ENCODE data around the gene NPL.

The NPL gene

GRCh38 chr1:182807907-182808306 is 18.3 kb downstream of the NPL start:
- FAIRE-seq (no peak), DNase-seq (ENCODE audit: extremely low spot score, insufficient read length, low read depth) (no peak)

GRCh38 chr1:182809414-182809957 is 19.9 kb downstream of the NPL start:
- DNase-seq (ENCODE audit: extremely low spot score, insufficient read length, low read depth), result no peak
- no peak for FAIRE-seq

DNA sequence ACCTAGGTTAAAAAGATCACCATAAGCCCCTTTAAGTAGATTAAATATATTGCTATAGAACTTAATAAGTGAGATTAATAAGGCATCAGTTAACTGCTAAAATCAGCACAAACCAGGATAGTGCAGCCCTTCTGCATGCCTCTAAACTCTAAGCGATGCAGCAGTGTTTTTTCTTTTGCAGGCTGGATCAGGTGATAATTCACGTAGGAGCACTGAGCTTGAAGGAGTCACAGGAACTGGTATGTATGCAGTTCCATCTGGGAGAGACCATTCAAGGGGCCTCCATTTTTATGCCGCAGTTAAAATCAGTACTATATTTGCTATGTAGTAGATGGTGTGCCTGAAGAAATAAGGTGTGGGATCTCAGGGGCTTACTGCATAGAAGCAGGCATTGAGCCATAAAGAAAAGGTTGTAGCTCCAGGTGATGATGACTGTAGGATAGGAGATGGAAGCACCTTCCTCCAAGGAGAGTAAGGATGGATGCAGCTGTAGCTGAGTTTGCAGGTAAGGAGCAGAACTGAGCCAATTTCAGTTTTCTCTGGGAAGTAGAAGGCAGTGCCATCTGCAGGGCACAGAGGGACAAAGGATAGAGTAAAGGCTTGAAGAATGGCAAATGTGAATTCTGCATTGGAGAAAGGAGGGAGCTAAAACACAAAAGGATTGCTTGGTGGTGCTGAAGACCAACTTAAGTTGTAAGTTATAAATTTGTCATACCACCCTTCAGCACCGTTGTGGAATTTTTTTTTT is 22.6 kb downstream of the NPL start:
- DNase-seq (ENCODE audit: extremely low spot score, insufficient read length, low read depth) (no peak), FAIRE-seq (no peak)

DNA sequence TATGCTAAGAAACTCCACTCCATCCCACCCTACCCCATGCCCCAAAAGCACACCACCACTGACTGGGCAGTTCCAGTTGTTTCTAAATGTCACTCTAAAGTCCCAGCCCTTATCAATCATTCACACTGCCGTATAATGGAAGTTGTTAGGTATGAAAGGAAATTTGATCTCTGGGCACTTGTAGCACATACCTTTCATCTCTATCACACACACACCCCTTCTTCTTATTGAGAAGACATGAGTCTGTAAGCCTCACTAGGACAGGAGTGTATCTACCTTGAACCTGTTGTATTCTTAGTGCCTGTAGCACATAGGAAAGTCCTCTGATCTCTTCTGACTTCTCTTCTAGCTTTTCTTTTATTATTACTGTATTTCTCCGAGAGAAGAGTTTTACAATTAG is 27.3 kb downstream of the NPL start:
- FAIRE-seq (no peak), DNase-seq (ENCODE audit: extremely low spot score, insufficient read length, low read depth) (no peak)

GRCh38 chr1:182817802-182818201 is 28.2 kb downstream of the NPL start:
- DNase-seq (ENCODE audit: extremely low spot score, insufficient read length, low read depth) (no peak), FAIRE-seq (no peak)

DNA sequence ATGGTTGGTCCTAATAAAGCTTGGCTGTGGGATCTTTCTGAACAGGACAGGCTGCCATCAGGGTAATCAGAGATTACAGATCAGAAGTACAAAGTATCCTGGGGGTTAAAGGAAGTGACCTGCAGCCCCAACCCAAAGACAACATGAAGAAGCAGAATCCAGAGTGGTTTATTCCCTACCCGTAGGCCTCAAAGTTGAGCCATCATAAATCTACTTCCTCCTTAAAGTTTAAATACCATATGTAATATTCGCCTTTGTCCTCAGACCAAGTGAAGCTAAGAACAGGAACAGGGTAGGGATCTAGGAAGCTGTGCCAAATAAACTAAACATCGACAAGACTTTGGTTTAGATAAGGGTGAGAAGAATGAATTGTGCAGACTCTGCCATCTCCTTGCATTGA is 33.6 kb downstream of the NPL start:
- FAIRE-seq (no peak), DNase-seq (ENCODE audit: extremely low spot score, insufficient read length, low read depth) (no peak)

GRCh38 chr1:182826892-182827291 is 37.3 kb downstream of the NPL start:
- no peak for DNase-seq (ENCODE audit: extremely low spot score, insufficient read length, low read depth)

DNA sequence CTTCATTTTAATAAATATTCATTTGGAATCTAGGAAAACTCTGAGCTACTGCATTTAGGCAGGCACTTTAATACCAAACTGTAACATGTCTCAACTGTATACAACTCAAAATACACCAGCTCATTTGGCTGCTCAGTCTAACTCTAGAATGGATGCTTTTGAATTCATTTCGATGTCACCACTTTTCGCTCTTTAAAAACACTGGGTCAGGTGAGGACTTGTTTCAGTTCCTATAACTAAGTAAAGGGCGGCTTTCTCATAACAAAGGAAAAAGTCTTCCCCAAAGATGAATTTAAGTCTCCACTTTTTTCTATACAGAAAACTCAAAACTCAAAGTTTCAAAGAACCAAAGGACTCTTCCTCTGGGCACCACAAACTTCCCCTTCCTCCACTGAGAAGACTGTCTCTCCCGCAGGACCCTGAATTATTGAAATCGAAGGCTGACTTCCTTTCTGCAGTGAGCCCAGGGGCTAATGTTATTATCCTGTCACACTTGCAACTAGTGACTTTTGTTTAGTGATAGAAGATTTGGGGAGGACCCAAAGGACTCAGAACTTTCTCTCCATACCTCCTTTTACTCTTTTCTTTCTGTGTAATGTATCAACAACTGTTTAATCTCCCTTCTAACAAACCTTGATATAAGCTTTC is 39.8 kb downstream of the NPL start:
- DNase-seq (ENCODE audit: extremely low spot score, insufficient read length, low read depth), result no peak
- peak; percentile 78 for FAIRE-seq

More at GRCh38 chr1:182826892-182827291, 37.3 kb downstream of the NPL start:
- FAIRE-seq, result peak; percentile 77

DNA sequence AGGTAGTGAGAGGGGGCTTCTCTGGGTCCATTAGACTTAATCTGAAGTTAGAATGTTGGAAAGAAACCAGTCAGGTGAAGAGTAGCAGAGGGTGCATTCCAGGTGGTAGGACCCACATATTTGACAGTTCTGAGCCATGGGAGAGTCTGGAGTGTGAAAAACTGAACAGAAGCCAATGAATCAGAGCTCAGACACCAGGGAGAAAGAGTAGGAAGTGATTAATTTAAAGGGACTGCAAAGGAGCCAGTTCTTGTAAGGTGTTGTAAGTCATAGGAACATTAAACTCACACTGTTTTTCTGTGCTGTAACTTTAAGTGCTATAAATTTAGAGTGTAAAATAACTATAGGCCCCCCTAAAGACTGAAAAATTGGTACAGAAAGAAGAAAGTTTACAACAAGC is 43.7 kb downstream of the NPL start:
- DNase-seq (ENCODE audit: extremely low spot score, insufficient read length, low read depth), result no peak
- peak; percentile 15 for FAIRE-seq

- DNase-seq (ENCODE audit: extremely low spot score, insufficient read length, low read depth) (no peak), FAIRE-seq (no peak)
Observed at GRCh38 chr1:182834326-182834725, 44.8 kb downstream of the NPL start.

- DNase-seq (ENCODE audit: extremely low spot score, insufficient read length, low read depth) (no peak), FAIRE-seq (no peak)
Observed at GRCh38 chr1:182835806-182836205, 46.2 kb downstream of the NPL start.

DNA sequence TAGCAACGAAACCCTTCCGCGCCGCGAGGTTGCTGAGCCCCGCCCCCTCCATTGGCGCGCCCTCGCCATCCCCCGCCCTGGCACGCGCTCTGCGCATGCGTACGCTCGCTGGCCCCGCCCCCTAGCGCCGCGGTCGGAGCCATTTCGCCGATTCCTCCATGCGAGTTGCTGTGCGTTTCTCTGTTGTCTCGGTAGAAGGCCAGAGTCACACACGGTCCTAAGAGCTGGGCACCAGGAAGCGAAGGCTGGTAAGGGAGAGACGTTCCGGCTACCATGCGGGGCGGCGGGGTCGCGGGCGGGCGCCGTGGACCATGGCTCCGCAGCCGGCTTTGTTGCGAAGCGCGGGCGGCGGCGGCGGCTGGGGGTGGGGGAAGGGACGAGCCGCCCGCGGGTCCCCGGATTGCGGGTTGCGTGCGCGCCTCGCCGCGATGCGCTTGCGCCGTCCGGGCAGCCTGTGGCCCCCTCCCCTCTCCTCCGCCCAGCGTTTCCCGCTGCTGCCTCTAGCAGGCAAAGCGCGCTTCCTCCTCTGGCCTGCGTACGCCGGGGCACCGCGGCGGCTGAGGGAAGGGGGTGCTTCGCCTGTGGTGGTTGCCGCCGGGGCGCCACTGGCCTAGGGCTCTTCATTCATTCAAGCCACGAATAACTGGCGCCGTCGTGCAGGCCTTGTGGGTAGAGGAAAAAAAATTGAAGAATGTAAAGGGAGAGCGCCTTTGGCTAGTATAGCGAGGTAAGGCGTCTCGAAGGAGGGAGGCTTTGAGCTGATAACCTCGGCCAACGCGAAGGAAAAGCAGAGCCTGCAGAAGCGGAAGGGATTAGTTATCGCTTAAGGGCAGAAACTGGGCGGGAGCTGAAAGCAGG is 49.9 kb downstream of the NPL start, which contains the start of gene DHX9:
TSS of gene DHX9 (plus strand) at position 139 of the 858 bp plus-strand sequence. CDS start 3,220 bp downstream, outside the sequence.
- FAIRE-seq (peak; percentile 90), DNase-seq (ENCODE audit: extremely low spot score, insufficient read length, low read depth) (peak; percentile 96)

DNA sequence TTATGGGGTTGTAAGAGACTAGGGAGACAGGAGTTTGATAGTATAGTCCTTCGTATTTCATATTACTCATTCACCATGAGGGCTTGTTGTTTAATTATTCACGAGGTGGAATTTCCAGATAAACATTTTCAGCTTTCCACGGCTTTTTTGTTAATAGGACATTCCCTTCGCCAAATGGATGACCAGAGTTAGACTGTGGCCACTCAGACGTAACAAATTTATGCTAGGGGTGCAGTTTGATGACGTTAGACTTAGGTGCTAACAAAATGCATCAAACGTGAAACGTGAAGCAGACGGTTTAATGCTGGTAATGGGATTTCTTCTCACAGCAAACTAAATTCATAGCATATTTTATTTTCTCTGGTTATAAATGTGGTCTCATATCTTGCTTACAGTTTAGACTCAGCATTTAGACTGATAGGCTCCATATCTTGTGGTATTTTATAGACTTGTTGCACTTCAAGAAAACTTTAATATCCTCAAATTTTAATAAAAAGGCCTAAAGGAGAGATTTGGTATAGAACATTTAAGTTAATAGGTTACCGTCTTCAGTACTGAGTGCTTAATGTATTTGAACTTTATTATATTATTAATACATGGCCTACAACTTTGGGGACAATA is 51.9 kb downstream of the NPL start:
- FAIRE-seq (peak; percentile 55), DNase-seq (ENCODE audit: extremely low spot score, insufficient read length, low read depth) (no peak)

DNA sequence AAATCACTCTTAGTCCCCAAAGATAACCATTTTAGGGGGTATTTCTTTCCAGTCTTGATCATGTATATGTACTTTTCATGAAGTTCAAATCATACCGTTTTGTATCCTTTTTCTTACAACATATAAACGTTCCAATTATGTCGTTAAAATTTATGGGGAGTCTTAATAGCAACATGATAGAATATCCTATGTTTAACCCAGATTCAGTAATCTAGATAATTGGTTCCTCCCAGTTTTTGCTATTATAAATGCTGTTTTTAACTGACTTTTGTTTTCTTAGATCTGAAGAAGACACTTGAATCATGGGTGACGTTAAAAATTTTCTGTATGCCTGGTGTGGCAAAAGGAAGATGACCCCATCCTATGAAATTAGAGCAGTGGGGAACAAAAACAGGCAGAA is 52.7 kb downstream of the NPL start:
- no peak for FAIRE-seq

DNA sequence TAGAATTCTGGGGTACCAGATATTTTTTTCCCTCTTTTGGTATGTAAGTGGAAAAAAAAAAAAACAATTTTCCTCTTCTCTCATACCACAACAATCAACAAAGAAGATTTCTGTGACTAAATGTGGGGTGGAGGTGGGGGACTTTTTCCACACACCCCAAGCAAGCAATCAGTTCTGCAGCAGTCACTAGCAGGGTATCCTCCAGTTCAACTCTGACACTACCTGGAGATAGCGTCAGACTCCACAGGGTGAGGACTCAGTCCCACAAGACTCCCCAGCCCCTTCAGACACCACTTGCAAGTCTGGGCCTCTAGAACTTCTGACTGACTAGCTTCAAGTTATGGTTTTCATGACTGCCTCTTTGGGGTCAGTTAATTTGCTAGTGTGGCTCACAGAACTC is 55.8 kb downstream of the NPL start:
- DNase-seq (ENCODE audit: extremely low spot score, insufficient read length, low read depth) (no peak), FAIRE-seq (no peak)

More for the DNA sequence above, 52.7 kb downstream of the NPL start:
- DNase-seq (ENCODE audit: extremely low spot score, insufficient read length, low read depth), result no peak

DNA sequence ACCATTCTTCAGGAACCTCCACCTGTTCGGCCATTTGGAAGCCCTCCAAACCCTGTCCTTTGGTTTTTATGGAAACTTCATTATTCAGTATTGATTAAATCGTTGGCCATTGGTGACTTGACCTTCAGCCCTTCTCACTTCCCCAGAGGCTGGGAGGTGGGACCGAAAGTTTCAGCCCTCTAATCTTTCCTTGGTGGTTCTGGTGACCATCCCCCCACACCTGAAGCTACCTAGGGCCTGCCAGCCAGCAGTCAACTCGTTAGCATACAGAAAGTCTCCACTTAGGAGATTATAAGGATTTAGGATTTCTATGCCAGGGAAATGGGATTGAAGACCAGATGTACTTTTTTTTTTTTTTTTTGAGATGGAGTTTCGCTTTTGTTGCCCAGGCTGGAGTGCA is 56.3 kb downstream of the NPL start:
- FAIRE-seq (no peak), DNase-seq (ENCODE audit: extremely low spot score, insufficient read length, low read depth) (no peak)

DNA sequence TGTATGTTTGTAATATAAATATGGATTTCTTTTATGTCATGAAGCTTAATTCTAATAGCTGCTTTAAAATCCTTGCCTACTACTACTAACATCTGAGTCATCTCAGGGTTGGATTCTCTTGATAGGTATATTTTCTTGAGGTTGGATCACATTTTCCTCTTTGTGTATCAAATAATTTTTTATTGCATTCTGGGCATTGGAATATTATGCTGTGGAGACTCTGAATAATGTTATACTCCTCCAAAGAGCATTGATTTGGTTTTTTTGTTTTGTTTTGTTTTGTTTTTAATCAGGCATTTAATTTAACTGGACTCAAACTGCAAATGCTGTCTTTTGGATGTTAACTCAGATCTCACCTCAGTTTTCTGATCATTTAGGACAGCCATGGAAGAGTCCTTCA is 57.5 kb downstream of the NPL start:
- FAIRE-seq, result no peak
- DNase-seq (ENCODE audit: extremely low spot score, insufficient read length, low read depth), result no peak

DNA sequence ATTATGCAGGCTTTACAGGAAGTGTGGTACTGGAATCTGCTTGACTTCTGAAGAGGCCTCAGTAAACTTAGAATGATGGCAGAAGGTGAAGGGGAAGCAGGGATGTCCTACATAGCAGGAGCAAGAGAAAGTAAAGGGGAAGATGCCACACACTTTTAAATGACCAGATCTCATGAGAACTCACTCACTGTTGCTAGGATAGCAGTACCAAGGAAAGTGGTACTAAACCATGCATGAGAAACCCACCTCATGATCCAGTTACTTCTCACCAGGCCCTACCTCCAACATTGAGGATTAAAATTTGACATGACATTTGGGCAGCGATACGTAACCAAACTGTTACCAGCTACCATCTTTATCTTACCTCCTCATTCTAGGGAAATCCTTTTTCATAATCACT is 59.2 kb downstream of the NPL start:
- FAIRE-seq (no peak), DNase-seq (ENCODE audit: extremely low spot score, insufficient read length, low read depth) (no peak)

- DNase-seq (ENCODE audit: extremely low spot score, insufficient read length, low read depth) (no peak), FAIRE-seq (no peak)
Observed at GRCh38 chr1:182850319-182850718, 60.7 kb downstream of the NPL start.

DNA sequence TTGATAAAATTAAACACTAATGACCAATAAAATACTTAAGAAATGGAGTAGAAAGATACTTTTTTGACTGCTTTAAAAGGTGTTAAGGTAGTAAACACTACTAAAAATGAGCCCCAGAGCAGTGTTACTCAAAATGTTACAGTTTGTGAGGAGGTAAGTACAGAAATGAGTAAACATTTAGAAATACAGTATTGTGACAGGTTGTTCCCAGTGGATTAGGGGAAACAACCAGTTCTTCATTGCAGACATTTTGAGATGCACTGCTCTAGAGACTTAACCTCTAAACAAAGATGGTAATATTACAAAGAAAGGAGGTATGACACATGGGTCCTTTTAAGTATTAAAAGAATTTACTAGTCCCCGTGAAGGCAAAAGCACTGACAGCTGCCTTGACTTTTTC is 62.3 kb downstream of the NPL start:
- DNase-seq (ENCODE audit: extremely low spot score, insufficient read length, low read depth) (no peak), FAIRE-seq (no peak)

Data from GM18507 (cell line).